HUES6 (cell line): ENCODE data around the gene PCDH9.
"Not testable (repeated sequence)": the region's sequence is repeated elsewhere in the genome, so short reads cannot be mapped to it uniquely, and the experiment has no call there.

Experiments
- H3K27ac ChIP-seq: 2 replicates; pipeline ENCODE4 v1.7.0; 2013; ENCODE audit warnings: low read depth, mild to moderate bottlenecking, low read length, inconsistent platforms
- H3K27me3 ChIP-seq: 2 replicates; pipeline ENCODE4 v1.6.1; 2013; ENCODE audit warnings: low read length; ENCODE audit not compliant: control insufficient read depth, insufficient read depth
- H3K36me3 ChIP-seq: 2 replicates; pipeline ENCODE4 v1.6.1; 2013; ENCODE audit warnings: low read length; ENCODE audit not compliant: control insufficient read depth, insufficient read depth
- H3K4me1 ChIP-seq: 2 replicates; pipeline ENCODE4 v1.6.1; 2013; ENCODE audit warnings: low read length; ENCODE audit not compliant: control insufficient read depth, insufficient read depth
- H3K4me3 ChIP-seq: 2 replicates; pipeline ENCODE4 v1.5.1; 2013; ENCODE audit warnings: low read depth, low read length
- H3K9ac ChIP-seq: one replicate; pipeline ENCODE4 v1.6.1; 2013; ENCODE audit warnings: mild to moderate bottlenecking, low read length
- H3K9me3 ChIP-seq: 2 replicates; pipeline ENCODE4 v1.6.1; 2013; ENCODE audit warnings: low read depth, low read length; ENCODE audit not compliant: control insufficient read depth, insufficient read depth

Gene PCDH9

GRCh38 chr13:67096893-67097292, 133.2 kb downstream of the PCDH9 start:
- not testable (repeated sequence) for H3K27ac ChIP-seq, H3K36me3 ChIP-seq, H3K4me1 ChIP-seq, H3K4me3 ChIP-seq, H3K27me3 ChIP-seq, H3K9me3 ChIP-seq, H3K9ac ChIP-seq

DNA sequence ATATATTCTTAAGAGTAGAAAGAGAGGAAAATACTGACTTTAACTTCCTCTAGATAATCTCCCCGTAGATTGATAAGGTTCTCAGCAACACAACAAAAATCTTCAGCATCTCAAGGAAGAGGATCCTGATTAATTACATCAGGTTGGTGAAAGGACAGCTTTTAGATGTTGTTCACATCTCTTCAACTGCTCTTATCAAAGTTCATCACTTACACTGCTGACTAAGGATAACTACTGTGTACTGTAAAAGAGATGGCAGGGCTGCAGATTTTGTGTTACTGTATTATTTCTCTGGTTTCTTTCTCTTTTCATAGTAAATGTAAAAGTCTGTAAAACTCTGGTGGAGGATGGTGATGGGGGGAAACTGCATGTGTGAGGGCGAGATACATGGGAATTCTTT, 133.7 kb downstream of the PCDH9 start:
- Histone ChIP-seq H3K9ac (no peak overlapping the region), H3K4me3 (no peak overlapping the region), H3K9me3 (no peaks in the 10 kb centered on the region), H3K27me3 (no peaks in the 10 kb centered on the region), H3K27ac (no peak overlapping the region), H3K36me3 (no peaks in the 10 kb centered on the region), H3K4me1 (no peaks in the 10 kb centered on the region)

- Histone ChIP-seq H3K4me1 (no peaks in the 10 kb centered on the region), H3K9me3 (no peaks in the 10 kb centered on the region), H3K27ac (no peak overlapping the region), H3K4me3 (no peak overlapping the region), H3K27me3 (no peaks in the 10 kb centered on the region), H3K36me3 (no peaks in the 10 kb centered on the region), H3K9ac (no peak overlapping the region)
Observed at GRCh38 chr13:67095621-67096020, 134.5 kb downstream of the PCDH9 start.

GRCh38 chr13:67094952-67095351, 135.2 kb downstream of the PCDH9 start:
- Histone ChIP-seq H3K9ac (no peak overlapping the region), H3K9me3 (no peaks in the 10 kb centered on the region), H3K27me3 (no peaks in the 10 kb centered on the region), H3K27ac (no peak overlapping the region), H3K36me3 (no peaks in the 10 kb centered on the region), H3K4me1 (no peaks in the 10 kb centered on the region), H3K4me3 (no peak overlapping the region)

DNA sequence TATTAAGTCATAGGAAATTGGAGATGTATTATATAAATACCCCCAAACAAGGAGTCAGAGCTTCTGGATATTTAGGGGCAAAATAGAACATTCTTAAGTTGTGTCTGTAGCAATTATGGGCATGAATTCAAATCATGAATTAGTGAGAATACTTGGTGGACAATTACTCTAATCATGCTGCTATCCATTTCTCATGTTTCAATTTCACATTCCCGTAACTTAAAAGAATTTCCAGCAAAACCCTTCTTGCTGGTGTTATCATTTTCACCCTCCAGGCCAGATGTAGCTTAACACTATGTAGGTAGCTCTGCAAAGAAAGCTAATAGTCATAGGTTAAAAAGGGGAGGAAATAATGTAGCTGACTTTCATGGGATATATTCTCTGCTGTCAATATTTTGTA, 136.1 kb downstream of the PCDH9 start:
- Histone ChIP-seq H3K27me3 (no peaks in the 10 kb centered on the region), H3K27ac (no peak overlapping the region), H3K9ac (no peak overlapping the region), H3K4me1 (no peaks in the 10 kb centered on the region), H3K4me3 (no peak overlapping the region), H3K9me3 (no peaks in the 10 kb centered on the region), H3K36me3 (no peaks in the 10 kb centered on the region)

- Histone ChIP-seq H3K27me3 (no peaks in the 10 kb centered on the region), H3K9me3 (no peaks in the 10 kb centered on the region), H3K9ac (no peak overlapping the region), H3K4me1 (no peaks in the 10 kb centered on the region), H3K27ac (no peak overlapping the region), H3K4me3 (no peak overlapping the region), H3K36me3 (no peaks in the 10 kb centered on the region)
Observed at GRCh38 chr13:67091603-67092002, 138.5 kb downstream of the PCDH9 start.

GRCh38 chr13:67090856-67091255, 139.3 kb downstream of the PCDH9 start:
- H3K4me3 ChIP-seq = no peak overlapping the region
- H3K9me3 ChIP-seq = no peaks in the 10 kb centered on the region
- no peaks in the 10 kb centered on the region for H3K27me3 ChIP-seq
- H3K9ac ChIP-seq = no peak overlapping the region
- no peaks in the 10 kb centered on the region for H3K36me3 ChIP-seq
- H3K4me1 ChIP-seq = no peaks in the 10 kb centered on the region
- H3K27ac ChIP-seq = no peak overlapping the region

GRCh38 chr13:67087527-67087926, 142.6 kb downstream of the PCDH9 start:
- no peak overlapping the region for H3K4me3 ChIP-seq
- no peaks in the 10 kb centered on the region for H3K27me3 ChIP-seq
- H3K4me1 ChIP-seq = no peaks in the 10 kb centered on the region
- no peak overlapping the region for H3K9ac ChIP-seq
- no peaks in the 10 kb centered on the region for H3K9me3 ChIP-seq
- H3K27ac ChIP-seq = no peak overlapping the region
- H3K36me3 ChIP-seq = no peaks in the 10 kb centered on the region

- Histone ChIP-seq H3K27me3 (no peaks in the 10 kb centered on the region), H3K4me3 (no peak overlapping the region), H3K4me1 (no peaks in the 10 kb centered on the region), H3K27ac (no peak overlapping the region), H3K36me3 (no peaks in the 10 kb centered on the region), H3K9ac (no peak overlapping the region), H3K9me3 (no peaks in the 10 kb centered on the region)
Observed at GRCh38 chr13:67086260-67086659, 143.9 kb downstream of the PCDH9 start.

GRCh38 chr13:67084066-67084465, 146.1 kb downstream of the PCDH9 start:
- no peaks in the 10 kb centered on the region for H3K4me1 ChIP-seq
- no peak overlapping the region for H3K27ac ChIP-seq
- H3K9me3 ChIP-seq = no peaks in the 10 kb centered on the region
- no peak overlapping the region for H3K4me3 ChIP-seq
- no peaks in the 10 kb centered on the region for H3K27me3 ChIP-seq
- no peaks in the 10 kb centered on the region for H3K36me3 ChIP-seq
- H3K9ac ChIP-seq = no peak overlapping the region

DNA sequence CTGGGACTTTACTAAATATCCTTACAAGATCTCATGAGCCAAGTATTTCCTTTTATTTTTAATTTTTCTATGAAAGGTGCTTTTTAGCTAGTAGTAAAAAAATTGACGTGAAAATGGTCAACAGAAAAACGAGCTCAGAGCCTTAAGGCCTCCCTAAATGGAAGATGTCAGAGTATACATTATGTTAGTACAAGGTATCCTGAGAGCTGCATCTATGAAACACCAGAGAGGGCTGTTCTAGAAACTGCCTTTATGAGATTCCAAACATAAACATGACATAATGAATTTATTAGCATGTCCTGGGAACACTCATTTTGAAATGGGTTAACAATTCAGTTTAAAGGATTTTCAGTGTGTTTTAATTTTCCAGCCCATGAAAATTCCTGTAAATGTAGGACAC, 146.6 kb downstream of the PCDH9 start:
- Histone ChIP-seq H3K4me1 (no peaks in the 10 kb centered on the region), H3K4me3 (no peak overlapping the region), H3K9me3 (no peaks in the 10 kb centered on the region), H3K36me3 (no peaks in the 10 kb centered on the region), H3K27ac (no peak overlapping the region), H3K27me3 (no peaks in the 10 kb centered on the region), H3K9ac (no peak overlapping the region)

GRCh38 chr13:67080351-67080750, 149.8 kb downstream of the PCDH9 start:
- Histone ChIP-seq H3K27me3 (no peaks in the 10 kb centered on the region), H3K9ac (no peak overlapping the region), H3K4me1 (no peaks in the 10 kb centered on the region), H3K9me3 (no peaks in the 10 kb centered on the region), H3K36me3 (no peaks in the 10 kb centered on the region), H3K4me3 (no peak overlapping the region), H3K27ac (no peak overlapping the region)
